Tibial artery (tissue), 4 donors: ENCODE measurements around the gene SNX32.

Experiments
- DNase-seq, 2 donors: peaks; one replicate each; pipeline ENCODE4 v3.0.0-alpha.2; 2019
- H3K27ac ChIP-seq, 2 donors: fragments of 200-600 bp; sonication (generic) in 1 of 2; 1 replicate in 1 of 2; 2 replicates in 1 of 2; pipeline ENCODE4 v1.5.1; 2018 to 2019; ENCODE audit warnings: mild to moderate bottlenecking in 1 of 2
- H3K27me3 ChIP-seq, 2 donors: fragments of 200-600 bp; sonication (generic) in 1 of 2; one replicate each; pipeline versions ENCODE4 v1.5.1 to v1.6.0; 2016 to 2019
- H3K36me3 ChIP-seq, 3 donors: fragments of 200-600 bp; sonication (generic) in 2 of 3; one replicate each; pipeline ENCODE4 v1.5.1; 2016 to 2019; ENCODE audit warnings: mild to moderate bottlenecking in 2 of 3
- H3K4me1 ChIP-seq, 4 donors: fragments of 200-600 bp; sonication (generic) in 2 of 4; 1 replicate in 3 of 4; 2 replicates in 1 of 4; pipeline ENCODE4 v1.5.1; 2016 to 2019
- H3K4me3 ChIP-seq, 2 donors: fragments of 200-600 bp; sonication (generic) in 1 of 2; 1 replicate in 1 of 2; 2 replicates in 1 of 2; pipeline ENCODE4 v1.5.1; 2018 to 2019; ENCODE audit warnings: mild to moderate bottlenecking in 2 of 2
- H3K9me3 ChIP-seq, 3 donors: fragments of 200-600 bp; sonication (generic) in 1 of 3; one replicate each; pipeline ENCODE4 v1.5.1; 2016 to 2019
- intact Hi-C: fragments of 100-400 bp; cut with DNase I; formaldehyde crosslinking; loops from one replicate; pipeline ENCODE4 v1.15.0; 2023; ENCODE audit warnings: low total_unique reads
- TF ChIP-seq, protein P1 (sequence below), 2 experiments: fragments of 200-600 bp in 1 of 2; fragments of 450-650 bp in 1 of 2; IDR thresholded peaks; one replicate each; pipeline ENCODE4 v1.5.1; 2017 to 2019; ENCODE audit warnings: antibody characterized with exemption in 2 of 2, mild to moderate bottlenecking in 1 of 2, moderate library complexity in 1 of 2

SNX32 gene

DNA sequence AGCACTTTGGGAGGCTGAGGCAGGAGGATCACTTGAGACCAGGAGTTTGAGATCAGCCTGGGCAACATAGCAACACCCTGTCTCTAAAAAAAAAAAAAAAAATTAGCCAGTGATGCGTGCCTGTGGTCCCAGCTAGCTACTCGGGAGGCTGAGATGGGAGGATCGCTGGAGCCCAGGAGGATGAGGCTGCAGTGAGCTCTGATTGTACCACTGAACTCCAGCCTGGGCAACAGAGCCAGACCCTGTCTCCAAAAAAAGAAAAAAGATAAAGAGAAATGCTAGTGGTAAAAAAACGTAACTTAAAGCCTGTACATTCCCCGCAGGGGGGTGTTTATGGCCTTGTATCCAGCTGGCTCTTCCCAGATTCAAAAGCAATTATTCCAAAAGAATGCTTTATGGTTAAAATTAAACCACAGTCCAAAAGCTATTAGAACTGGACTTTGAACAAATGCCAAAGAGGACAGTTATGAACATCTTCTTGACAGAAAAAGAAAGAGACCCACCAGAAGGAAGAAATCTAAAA, 16.4 kb upstream of the SNX32 start:
- Histone ChIP-seq H3K4me1 (peaks cover 0 to 10% (median 0%) of the 10 kb centered on the region in 4 donors), H3K9me3 (no peaks in the 10 kb centered on the region), H3K27ac (peak overlapping the region; percentile 40 to 65), H3K36me3 (no peaks in the 10 kb centered on the region), H3K27me3 (no peaks in the 10 kb centered on the region), H3K4me3 (peak overlapping the region; percentile 55 to 67)
- intact Hi-C loops = loop anchor here (5.0 kb wide), 2 partner anchors 35 to 200 kb away; partner anchors contain the start of genes AP5B1 and PCNX3
- no peak for DNase-seq
- TF ChIP-seq, protein P1, sequence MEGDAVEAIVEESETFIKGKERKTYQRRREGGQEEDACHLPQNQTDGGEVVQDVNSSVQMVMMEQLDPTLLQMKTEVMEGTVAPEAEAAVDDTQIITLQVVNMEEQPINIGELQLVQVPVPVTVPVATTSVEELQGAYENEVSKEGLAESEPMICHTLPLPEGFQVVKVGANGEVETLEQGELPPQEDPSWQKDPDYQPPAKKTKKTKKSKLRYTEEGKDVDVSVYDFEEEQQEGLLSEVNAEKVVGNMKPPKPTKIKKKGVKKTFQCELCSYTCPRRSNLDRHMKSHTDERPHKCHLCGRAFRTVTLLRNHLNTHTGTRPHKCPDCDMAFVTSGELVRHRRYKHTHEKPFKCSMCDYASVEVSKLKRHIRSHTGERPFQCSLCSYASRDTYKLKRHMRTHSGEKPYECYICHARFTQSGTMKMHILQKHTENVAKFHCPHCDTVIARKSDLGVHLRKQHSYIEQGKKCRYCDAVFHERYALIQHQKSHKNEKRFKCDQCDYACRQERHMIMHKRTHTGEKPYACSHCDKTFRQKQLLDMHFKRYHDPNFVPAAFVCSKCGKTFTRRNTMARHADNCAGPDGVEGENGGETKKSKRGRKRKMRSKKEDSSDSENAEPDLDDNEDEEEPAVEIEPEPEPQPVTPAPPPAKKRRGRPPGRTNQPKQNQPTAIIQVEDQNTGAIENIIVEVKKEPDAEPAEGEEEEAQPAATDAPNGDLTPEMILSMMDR (IDR thresholded peaks at IDR 0.05) = no peak

DNA sequence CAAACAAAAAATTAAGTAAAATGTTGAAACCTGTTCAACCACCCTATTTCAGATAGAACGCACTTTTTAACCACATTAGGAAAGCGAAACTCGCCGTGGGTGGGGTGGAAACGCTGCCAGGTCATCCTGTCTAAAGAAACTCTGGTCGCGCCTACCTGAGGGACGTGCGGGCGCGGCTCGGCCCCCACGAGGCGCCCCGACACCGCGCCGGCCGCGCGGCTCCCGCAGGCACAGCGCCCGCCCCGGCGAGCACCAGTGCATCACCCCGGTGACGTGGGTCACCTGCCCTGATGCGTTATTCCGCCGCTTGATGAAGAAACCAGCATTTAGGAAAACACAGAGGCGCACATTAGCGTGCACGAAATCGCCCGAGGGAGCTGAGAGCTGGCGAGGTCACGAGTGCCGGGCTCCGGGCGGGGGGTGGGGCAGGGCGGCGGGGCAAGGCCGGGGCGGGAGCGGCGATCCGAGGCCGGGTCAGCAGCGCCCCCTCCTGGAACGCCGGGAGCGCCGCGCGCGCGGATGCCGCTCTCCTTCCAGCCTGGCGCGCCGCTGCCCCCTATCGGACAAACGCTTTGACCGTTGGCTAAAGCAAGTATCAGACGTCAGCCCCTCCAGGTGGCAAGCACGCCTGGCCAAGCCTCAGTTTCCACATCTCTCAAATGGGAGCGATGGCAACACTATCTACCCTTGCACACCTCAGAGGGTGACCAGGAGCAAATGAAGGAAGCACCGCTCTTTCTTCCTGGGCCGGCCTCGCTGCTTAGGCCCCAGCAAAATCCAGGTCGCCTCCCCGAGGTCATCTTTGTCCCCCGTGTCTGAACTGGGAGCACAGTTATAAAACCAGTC, 15.7 kb upstream of the SNX32 start:
- intact Hi-C loops = loop anchor here (2.0 to 5.0 kb wide), 4 partner anchors 36 to 201 kb away; partner anchors contain the start of genes AP5B1 and PCNX3
- TF ChIP-seq, protein P1 (IDR thresholded peaks at IDR 0.05) = peak; percentile 98 to 100

DNA sequence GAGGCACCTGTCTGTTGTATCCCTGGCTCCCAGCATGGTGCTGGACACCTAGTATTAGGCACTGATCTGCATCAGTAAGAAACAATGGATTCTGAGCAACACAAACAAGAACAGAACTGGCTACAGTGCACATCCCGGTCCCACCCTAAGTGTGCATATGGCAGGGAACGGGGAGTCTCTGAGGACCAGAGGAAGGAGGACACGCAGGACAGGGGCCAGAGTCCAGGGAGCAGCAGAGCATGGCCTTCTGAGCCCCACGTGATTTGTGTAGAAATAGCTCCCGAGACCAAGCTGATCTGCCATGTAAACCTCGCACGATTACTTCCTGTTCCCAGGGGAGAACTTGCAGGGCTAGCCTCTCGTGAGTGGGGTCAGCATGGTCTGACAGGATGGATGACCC, 12.7 kb upstream of the SNX32 start:
- no peak overlapping the region for H3K4me3 ChIP-seq
- H3K4me1 ChIP-seq = peaks cover 0 to 10% (median 0%) of the 10 kb centered on the region in 4 donors
- no peaks in the 10 kb centered on the region for H3K9me3 ChIP-seq
- TF ChIP-seq, protein P1 (IDR thresholded peaks at IDR 0.05) = no peak
- DNase-seq = no peak
- no peaks in the 10 kb centered on the region for H3K27me3 ChIP-seq
- H3K27ac ChIP-seq = no peak overlapping the region
- no peaks in the 10 kb centered on the region for H3K36me3 ChIP-seq
- intact Hi-C loops = loop anchor here (5.0 kb wide), 1 partner anchor 194 kb away; no protein-coding TSS in a partner anchor

More for the DNA sequence above, 15.7 kb upstream of the SNX32 start:
- Histone ChIP-seq H3K9me3 (no peaks in the 10 kb centered on the region), H3K4me1 (peaks cover 0 to 10% (median 0%) of the 10 kb centered on the region in 4 donors), H3K27me3 (no peaks in the 10 kb centered on the region), H3K4me3 (peak overlapping the region; percentile 55 to 67), H3K36me3 (no peaks in the 10 kb centered on the region), H3K27ac (peak overlapping the region; percentile 40 to 65)
- peak; percentile 93 to 95 for DNase-seq

DNA sequence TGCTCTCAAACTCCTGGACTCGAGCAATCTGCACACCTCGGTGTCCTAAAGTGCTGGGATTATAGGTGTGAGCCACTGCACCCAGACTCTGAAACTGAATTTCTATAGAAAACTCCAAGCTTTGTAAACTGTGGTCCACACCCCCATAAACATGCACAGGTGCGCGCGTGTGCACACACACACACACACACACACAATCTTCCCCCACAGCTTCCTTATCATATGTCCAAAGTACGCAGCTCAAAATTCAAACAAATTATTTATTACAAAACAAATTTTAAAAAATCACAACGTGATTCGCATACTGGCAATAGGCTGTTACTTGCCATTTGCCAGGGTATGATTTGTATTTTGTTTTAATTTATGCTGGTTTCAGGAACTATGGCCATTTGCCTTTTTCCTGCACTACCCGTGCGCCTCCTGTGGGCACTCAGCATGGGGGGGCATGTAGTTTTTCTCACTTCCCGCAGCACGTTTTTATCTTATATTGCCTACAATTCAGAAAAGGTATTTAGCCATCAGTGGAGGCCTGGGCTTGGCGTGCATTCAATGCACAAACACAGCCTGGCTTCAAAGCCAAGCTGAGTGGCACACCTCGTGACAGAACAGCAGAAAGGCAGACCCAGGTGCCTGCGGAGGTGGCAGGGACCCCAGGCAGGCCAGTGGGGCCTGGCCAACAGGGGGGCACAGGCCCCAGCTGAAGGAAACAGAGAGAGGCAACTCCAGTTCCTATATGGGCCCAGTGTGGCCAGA, 10.8 kb upstream of the SNX32 start:
- H3K27me3 ChIP-seq = no peaks in the 10 kb centered on the region
- DNase-seq = peak in 1 of 2 donors; percentile 5
- intact Hi-C loops = loop anchor here (5.0 kb wide), 1 partner anchor 196 kb away; no protein-coding TSS in a partner anchor
- no peaks in the 10 kb centered on the region for H3K36me3 ChIP-seq
- no peak overlapping the region for H3K27ac ChIP-seq
- TF ChIP-seq, protein P1 (IDR thresholded peaks at IDR 0.05) = no peak
- no peaks in the 10 kb centered on the region for H3K4me1 ChIP-seq
- no peaks in the 10 kb centered on the region for H3K9me3 ChIP-seq
- H3K4me3 ChIP-seq = no peak overlapping the region

DNA sequence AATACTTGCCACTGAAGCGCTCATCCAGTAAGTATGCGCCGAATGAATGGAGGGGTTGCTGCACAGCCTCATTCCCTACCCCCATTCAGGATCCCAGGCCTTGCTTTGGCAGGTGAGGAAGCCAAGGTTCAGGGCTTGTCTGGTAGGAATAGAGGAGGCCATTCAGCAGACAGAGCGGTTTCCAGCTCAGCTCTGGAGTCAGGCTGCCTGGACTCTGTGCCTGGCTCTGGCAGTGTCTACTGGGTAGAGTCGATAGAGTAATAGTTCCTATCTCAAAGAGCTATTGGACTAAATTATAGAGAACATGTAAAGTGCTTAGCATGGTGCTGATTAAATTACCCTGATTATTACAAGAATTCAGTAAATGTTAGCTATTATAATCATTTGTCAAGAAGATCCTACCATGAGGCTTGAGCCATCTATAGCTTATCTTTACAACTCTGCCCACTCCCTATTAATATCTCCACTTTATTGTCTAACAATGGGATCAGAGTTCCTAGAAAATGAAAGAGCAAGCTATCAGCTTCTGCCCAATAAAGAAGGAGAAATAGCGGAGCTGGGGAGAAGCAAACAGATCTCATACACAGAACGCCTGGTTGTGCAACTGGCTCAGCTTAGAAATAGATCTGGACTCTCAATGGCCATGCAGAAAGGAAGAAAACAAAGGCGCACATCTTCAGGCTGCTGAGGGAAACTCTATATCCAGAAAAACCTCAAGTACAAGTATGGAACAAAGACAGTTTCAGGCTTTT, 6.6 kb upstream of the SNX32 start:
- intact Hi-C loops = no loop called here
- Histone ChIP-seq H3K27ac (no peak overlapping the region), H3K36me3 (no peaks in the 10 kb centered on the region), H3K4me3 (no peak overlapping the region), H3K9me3 (no peaks in the 10 kb centered on the region), H3K27me3 (no peaks in the 10 kb centered on the region), H3K4me1 (no peaks in the 10 kb centered on the region)
- TF ChIP-seq, protein P1 (IDR thresholded peaks at IDR 0.05) = no peak
- DNase-seq = peak in 1 of 2 donors; percentile 11
